GM18867 (cell line): Measurements from ENCODE around the gene CACNA2D2.

Source experiments
- ATAC-seq: cut with Tn5 transposase; IDR thresholded peaks from one replicate; pipeline ENCODE4 v1.9.1; 2021; ENCODE audit warnings: mild to moderate bottlenecking, moderate library complexity; ENCODE audit not compliant: unreplicated experiment

CACNA2D2 gene

DNA sequence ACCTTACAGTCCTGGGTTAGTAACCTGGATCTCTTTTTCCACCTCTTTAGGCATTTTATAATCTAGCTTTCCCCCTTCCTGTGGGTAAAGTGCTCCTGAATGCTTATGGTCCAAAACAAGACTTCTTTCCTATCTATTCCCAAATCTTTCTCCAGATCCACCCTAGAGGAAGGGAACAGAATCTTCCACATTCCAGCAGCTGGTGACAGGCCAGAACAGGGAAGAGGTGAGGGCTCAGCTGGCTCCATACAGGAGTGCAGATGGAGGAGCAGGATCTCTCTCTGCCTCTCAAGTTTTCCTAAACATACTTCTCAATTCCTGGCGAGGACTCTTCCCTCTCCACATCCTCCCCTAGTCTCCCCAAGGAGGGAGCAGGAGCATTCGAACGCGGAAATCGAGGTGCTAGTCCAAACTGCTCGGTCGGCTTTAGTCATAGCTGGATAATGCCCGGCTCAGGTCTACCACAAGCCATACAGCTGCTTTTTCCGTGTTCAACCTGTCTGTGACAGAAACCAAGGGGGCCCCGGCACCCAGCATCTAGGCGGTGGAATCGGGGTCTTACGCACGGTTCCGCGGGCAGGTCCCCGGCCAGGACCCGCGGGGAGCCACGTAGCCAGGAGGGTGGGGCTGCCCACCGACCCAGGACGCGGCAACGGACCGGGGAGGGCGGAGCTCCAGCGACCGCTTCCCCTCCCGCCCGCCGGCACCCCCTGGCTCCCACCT lies 166.8 kb downstream of the CACNA2D2 start:
- peak; percentile 32 for ATAC-seq

DNA sequence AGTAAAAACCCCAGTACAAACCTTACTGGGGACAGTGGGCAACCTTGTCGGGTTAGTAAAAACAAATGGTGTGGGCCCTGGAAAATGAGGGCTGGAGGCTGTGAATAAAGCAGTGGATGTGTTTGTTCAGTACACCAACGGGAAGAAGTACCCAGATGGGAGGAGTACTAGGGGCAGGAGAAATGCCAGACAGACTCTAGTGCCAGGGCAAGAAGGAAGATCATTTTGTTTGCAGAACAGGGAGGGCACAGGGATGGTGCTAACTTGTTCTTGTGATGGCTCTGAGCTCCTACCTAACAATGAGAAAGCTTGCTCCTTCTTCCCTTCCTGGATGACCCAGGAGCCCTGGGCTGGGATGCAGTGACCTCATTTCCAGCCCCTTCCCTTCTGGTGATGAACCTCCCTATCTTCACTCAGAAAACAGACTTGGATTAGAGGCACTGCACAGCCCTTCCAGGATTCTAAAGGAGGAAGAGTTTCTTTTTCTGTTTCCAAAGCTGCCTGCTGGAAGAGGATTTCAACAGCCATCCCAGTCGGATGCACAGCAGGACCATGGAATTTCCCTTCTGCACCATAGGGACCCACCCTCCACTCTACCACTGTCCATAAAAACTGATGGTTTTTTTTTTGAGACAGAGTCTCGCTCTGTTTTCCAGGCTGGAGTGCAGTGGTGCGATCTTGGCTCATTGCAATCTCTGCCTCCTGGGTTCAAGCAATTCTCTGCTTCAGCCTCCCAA lies 168.9 kb downstream of the CACNA2D2 start:
- ATAC-seq = no peak

DNA sequence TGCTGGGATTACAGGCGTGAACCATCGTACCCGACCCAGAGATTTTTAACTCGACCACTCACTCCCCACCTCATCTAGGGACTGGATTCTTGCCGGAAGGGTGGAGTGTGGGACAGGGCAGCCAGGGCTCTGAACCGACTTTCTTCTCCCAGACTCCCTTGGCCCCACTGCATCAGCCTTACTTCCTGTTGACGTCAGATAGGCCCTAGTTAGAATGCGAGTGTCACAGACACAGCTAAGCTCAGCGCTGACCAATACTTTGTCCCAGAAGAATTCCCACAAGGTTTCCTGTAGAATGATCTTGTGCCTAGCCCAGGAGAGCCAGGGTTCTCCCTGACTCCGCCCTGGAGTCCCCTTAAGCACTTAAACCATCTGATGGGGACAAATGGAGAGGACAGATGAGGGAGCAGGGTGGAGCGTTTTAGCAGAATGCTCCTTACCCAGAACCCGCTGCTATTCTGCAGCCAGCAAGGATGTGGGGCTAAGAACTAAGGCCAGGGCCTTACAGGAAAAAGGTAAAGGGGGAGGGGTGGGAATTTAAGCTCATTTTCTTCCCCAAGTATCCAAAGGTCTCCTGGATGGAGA lies 169.6 kb downstream of the CACNA2D2 start:
- ATAC-seq = no peak

- ATAC-seq = no peak
Measured at GRCh38 chr3:50331364-50331907, 172.0 kb downstream of the CACNA2D2 start.

GRCh38 chr3:50330330-50330729 lies 173.1 kb downstream of the CACNA2D2 start:
- ATAC-seq = no peak

DNA sequence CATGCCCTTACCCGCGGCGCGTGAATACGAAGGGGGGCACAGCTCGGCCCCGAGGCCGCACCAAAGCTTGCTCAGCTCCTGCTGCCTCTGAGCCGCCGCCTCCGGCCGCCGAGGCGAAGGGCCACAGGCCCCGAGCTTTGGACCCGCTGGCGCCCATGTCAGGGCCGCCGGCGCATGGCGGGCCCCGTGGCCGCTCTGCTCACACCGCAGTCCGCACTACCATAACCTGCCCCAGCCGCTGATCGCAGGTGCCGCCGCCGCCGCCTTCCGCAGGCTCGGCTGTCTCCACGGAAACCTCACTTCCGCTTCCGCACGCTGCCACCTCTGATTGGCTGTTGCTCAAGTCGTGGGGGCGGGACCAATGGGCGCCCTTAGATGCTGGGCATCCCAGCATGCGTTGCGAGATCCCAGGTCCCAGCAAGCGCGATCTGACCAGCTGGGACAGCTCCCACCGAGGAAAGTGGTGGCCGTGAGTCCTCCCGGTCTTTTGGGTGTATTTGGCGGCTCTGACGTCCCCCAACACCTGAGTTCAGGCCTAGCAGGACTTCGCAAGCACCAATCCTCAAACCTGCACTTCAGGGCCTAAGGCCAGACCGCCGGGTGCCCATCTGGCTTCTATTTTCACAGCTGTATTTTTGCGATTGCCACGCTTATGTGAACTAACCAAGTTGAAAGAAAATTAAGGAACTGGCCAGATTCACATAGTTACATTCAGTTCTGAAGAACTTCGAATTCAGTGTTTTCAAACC lies 175.3 kb downstream of the CACNA2D2 start, which contains the start of gene TUSC2:
Gene TUSC2 (minus strand): TSS at position 281 of the 749 bp plus-strand sequence. CDS start 124 bp downstream, at position 157.
- peak; percentile 83 for ATAC-seq

GRCh38 chr3:50327129-50327528 lies 176.3 kb downstream of the CACNA2D2 start:
- ATAC-seq = no peak

GRCh38 chr3:50326182-50326541 lies 177.3 kb downstream of the CACNA2D2 start:
- ATAC-seq = no peak

DNA sequence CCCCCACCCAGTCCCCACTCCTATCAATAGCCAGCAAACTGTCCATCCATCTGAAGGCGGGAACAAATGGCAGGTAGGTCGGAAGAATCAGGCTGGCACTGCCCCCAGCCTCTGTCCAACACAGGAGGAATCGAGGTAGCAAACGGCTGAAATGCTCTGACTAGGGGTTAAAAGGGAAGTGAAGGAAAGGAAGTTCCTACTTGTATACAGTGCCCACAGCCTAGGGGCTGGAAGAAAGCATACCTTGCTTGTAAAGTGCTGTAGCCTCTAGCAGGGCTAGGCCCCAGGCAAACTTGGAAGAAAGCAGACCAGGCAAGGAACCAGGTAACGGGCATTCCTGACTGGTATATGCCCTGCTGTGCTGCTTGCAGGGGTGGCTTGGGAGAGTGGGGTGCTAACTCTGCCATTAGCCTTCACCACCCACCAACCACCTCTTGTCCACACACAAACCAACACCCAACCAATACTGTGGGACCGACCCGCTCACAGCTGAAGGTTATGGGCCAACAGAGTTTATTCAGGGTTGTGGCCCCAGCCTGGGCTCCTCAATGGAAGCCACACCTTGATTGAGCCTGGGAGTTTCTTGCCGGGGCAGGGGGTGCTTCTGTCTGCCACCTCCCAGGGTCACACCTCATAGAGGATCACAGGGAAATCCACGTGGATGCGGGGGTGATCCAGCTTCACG lies 177.8 kb downstream of the CACNA2D2 start:
- ATAC-seq = no peak

GRCh38 chr3:50325113-50325480 lies 178.3 kb downstream of the CACNA2D2 start:
- no peak for ATAC-seq

DNA sequence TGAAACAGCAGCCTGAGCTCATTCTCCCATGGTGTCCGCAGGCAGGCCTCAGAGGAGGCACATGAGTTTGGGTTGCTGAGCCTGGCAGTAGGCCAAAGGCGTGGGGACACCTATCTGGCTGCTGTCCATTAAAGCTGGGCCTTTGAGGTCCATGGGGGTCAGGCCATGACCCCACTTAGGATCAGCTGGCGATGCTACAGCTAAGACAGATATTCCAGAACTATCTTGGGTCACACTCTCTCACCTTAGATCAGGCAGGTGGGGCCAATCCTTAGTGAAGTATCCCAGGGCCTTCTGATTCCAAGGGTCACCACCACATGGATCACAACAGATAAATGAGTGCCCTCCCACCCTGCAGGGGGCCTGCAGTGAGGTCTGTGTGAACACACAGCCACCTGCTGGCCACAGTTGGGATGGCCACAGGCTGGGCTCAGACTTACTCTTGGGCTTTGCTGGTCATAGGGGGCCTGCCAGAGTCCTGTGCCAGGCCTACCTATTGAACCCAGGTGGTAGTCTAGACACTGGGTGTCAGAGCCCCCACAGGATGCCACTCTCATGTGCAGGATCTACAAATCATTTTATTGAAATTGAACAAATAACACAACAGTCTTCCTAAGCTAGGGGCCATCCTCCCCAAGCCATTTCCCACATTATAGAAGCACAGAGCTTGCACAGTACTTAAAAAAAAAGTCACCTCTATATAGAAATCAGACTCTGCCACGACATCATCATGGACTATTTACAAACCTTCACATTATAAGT lies 178.9 kb downstream of the CACNA2D2 start:
- no peak for ATAC-seq

- ATAC-seq = no peak
Measured at GRCh38 chr3:50323614-50324199, 179.7 kb downstream of the CACNA2D2 start.

DNA sequence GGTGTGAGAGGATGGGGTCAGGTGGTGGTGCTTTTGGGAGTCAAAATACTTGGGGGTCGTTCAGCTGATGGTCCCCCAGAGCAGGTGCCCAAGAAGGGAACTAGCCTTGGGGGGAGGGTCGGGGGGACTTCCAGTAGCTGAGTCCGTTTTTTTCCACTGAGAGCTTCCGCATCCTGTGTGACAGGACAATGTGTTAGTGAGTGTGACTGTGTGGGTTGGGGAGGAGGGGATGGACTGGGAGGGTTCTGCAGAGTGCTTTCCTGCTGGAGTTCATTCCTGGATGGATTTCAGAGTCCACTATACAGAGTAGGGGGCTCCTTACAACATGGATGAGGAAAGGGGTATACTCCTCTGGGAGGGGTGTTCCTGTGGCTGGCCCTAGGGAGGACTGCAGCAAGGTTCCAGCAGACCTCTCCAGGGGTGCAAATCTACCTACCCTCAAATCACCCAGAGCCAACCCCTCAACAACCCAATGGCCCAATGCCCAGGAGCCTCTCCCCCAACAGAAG lies 180.3 kb downstream of the CACNA2D2 start:
- no peak for ATAC-seq

DNA sequence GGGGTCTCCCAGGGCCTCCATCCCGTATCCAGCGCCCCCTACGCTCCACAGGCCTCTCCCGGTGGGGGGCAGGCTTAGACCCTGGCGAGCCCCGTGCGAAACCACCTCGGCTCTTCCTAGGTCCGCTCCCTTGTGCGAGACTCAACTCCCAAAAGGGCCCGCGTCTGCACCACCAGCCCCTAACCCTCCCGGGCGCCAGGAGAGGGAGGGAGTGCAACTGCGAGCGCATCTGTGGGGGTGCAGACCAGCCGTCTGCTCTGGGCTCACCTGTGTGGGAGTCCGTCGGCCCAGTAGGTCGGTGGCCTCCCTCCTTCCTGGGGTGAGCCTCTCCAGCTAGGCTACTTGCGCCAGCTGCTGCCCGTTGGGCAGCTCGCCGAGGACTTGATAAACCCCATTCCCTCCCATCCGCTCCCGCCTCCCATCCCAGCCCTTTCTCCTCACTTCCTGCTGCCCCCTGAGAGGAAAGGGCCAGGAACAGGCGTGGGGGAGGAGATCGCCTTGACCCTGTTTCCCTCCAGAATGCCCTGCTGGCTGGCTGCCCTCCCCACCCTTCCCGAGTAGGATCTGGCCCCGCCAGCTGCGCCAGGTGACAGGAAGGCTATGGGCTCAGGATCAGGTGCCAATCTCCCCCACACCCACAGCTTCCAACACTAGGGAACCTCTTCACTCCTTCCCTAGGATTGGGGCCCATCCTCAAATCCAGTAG lies 180.9 kb downstream of the CACNA2D2 start, which contains the start of gene HYAL2:
Gene HYAL2 (minus strand): TSS at position 360 of the 706 bp plus-strand sequence. CDS start 2,256 bp downstream, outside the sequence.
- no peak for ATAC-seq

GRCh38 chr3:50322115-50322385 lies 181.4 kb downstream of the CACNA2D2 start:
- no peak for ATAC-seq

GRCh38 chr3:50321336-50322114 lies 181.9 kb downstream of the CACNA2D2 start:
- peak; percentile 78 for ATAC-seq

DNA sequence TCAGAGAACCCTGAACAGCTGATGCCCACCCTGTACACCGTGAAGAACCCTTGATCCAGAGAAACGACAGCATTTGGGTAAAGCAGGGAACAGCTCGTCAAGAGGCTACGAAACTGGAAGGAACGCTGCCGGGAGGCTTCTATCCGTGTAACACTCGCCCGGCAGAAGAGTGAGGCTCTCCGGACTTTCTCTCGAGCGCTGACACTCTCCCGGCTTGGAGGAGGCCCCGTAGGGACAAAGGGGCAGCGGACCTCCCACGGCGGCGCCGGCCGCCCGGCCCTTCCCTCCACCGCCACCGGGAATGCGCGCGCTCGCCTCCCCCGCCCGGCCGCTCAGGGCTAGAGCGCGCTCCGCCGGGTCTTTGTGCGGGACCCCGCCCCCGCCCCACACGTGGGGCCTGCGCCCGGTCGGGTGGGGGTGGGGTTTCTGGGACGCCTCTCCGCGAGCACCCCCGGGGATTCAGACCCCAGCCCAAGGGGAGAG lies 182.5 kb downstream of the CACNA2D2 start:
- peak; percentile 50 for ATAC-seq
